Loucy (cell line): ENCODE results near the gene GPR22.

Source experiments
- H2AFZ ChIP-seq: fragments of 200-600 bp; sonication (generic); 2 replicates; pipeline ENCODE4 v1.6.0; 2016; ENCODE audit warnings: antibody characterized with exemption, mild to moderate bottlenecking, low read length, moderate library complexity
- H3F3A ChIP-seq: fragments of 200-600 bp; 2 replicates; pipeline ENCODE4 v1.6.0; 2016; ENCODE audit warnings: antibody characterized with exemption, low read depth, mild to moderate bottlenecking
- H3K27me3 ChIP-seq: fragments of 200-600 bp; sonication (generic); 2 replicates; pipeline ENCODE4 v1.6.1; 2014; ENCODE audit warnings: low read length, mild to moderate bottlenecking; ENCODE audit not compliant: insufficient read depth, poor library complexity, severe bottlenecking
- H3K36me3 ChIP-seq: fragments of 200-600 bp; sonication (generic); 2 replicates; pipeline ENCODE4 v1.6.1; 2016; ENCODE audit warnings: low read length; ENCODE audit not compliant: insufficient read depth
- H3K4me1 ChIP-seq: fragments of 200-600 bp; sonication (generic); 2 replicates; pipeline ENCODE4 v1.5.1; 2014; ENCODE audit warnings: low read length, mild to moderate bottlenecking; ENCODE audit not compliant: insufficient read depth, poor library complexity, severe bottlenecking
- H3K4me2 ChIP-seq: fragments of 200-600 bp; sonication (generic); 2 replicates; pipeline ENCODE4 v1.6.0; 2014; ENCODE audit warnings: antibody characterized with exemption, low read length, low read depth, mild to moderate bottlenecking; ENCODE audit not compliant: poor library complexity, severe bottlenecking
- H3K4me3 ChIP-seq: fragments of 200-600 bp; sonication (generic); 2 replicates; pipeline ENCODE4 v1.5.1; 2014; ENCODE audit warnings: low read length, mild to moderate bottlenecking, mixed read lengths; ENCODE audit not compliant: poor library complexity, severe bottlenecking
- H3K79me2 ChIP-seq: fragments of 200-600 bp; sonication (generic); 2 replicates; pipeline ENCODE4 v1.6.1; 2014; ENCODE audit warnings: low read length; ENCODE audit not compliant: insufficient read depth
- H3K9ac ChIP-seq: fragments of 200-600 bp; sonication (generic); 2 replicates; pipeline ENCODE4 v1.6.0; 2014; ENCODE audit warnings: mild to moderate bottlenecking, low read depth, low read length, moderate library complexity; ENCODE audit not compliant: poor library complexity, severe bottlenecking
- H3K9me2 ChIP-seq: fragments of 200-600 bp; sonication (generic); replicated peaks from 2 replicates; pipeline ENCODE4 v1.6.1; 2016; ENCODE audit warnings: low read depth, low read length, mixed read lengths
- H3K9me3 ChIP-seq: fragments of 200-600 bp; sonication (generic); 2 replicates; pipeline ENCODE4 v1.6.1; 2014; ENCODE audit warnings: mild to moderate bottlenecking, antibody characterized with exemption, low read length, low read depth; ENCODE audit not compliant: insufficient read depth
- H4K20me1 ChIP-seq: fragments of 200-600 bp; sonication (generic); 2 replicates; pipeline ENCODE4 v1.6.0; 2014; ENCODE audit warnings: antibody characterized with exemption, low read length, mild to moderate bottlenecking; ENCODE audit not compliant: insufficient read depth, poor library complexity, severe bottlenecking
- CTCF ChIP-seq: fragments of 200-600 bp; sonication (generic); conservative IDR thresholded peaks from 2 replicates; pipeline ENCODE4 v1.5.1; 2014; ENCODE audit warnings: mild to moderate bottlenecking, antibody characterized with exemption, low read length
- EZH2phosphoT487 ChIP-seq: fragments of 200-600 bp; IDR thresholded peaks from 2 replicates; pipeline ENCODE4 v1.6.1; 2018; ENCODE audit warnings: antibody characterized with exemption, mild to moderate bottlenecking, moderate library complexity, borderline replicate concordance

Gene GPR22

GRCh38 chr7:107486041-107486440 lies 16.2 kb downstream of the GPR22 start:
- Histone ChIP-seq H3K9ac (no peak overlapping the region), H3K4me2 (no peak overlapping the region), H3K79me2 (no peaks in the 10 kb centered on the region), H3K4me3 (no peak overlapping the region), H4K20me1 (no peaks in the 10 kb centered on the region), H2AFZ (no peak overlapping the region), H3K9me2 (no peaks in the 10 kb centered on the region), H3K27me3 (no peaks in the 10 kb centered on the region), H3K36me3 (no peaks in the 10 kb centered on the region), H3K9me3 (no peaks in the 10 kb centered on the region), H3F3A (no peaks in the 10 kb centered on the region), H3K4me1 (peaks cover 4% of the 10 kb centered on the region)
- TF ChIP-seq CTCF (no peak), EZH2phosphoT487 (no peak)

DNA sequence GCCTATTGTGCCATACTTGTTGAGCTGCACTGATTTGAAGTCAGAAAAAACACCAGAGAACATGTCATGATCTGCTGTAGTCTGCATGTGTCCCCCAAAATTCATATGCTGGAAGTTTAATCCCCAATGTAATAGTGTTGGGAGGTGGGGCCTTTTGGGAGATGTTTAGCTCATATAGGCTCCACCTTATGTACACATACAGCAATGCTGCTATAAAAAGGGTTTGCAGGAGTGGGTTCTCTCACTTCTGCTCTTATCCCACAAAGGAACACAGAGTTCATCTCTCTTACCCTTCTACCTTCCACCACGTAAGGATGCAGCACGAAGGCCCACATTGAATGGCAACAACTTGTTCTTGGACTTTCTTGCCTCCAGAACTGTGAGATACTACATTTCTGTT lies 23.0 kb downstream of the GPR22 start:
- TF ChIP-seq CTCF (no peak), EZH2phosphoT487 (no peak)

DNA sequence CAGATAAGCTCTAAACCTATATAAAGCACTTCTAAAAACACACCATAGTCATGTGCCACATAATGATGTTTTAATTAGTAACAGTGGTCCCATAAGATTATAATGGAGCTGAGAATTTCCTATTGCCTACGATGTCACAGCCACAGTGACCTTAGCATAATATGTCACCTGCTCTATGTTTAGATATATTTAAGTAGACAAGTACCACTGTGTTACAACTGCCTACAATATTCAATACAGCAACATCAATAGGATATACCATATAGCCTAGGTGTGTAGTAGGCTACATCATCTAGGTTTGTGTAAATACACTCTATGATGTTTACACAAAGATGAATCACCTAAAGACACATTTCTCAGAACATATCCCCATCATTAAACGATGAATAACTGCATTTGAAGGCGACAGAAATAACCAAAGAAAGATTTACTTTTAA lies 24.5 kb downstream of the GPR22 start:
- Histone ChIP-seq H4K20me1 (peaks cover 3% of the 10 kb centered on the region), H3K9me2 (no peaks in the 10 kb centered on the region), H3K9me3 (no peaks in the 10 kb centered on the region), H3K4me1 (no peaks in the 10 kb centered on the region), H3K4me3 (no peak overlapping the region), H3K36me3 (no peaks in the 10 kb centered on the region), H3F3A (no peaks in the 10 kb centered on the region), H3K4me2 (no peak overlapping the region), H3K9ac (no peak overlapping the region), H3K79me2 (peaks cover 5% of the 10 kb centered on the region), H2AFZ (no peak overlapping the region), H3K27me3 (no peaks in the 10 kb centered on the region)
- TF ChIP-seq EZH2phosphoT487 (no peak), CTCF (no peak)

More for the DNA sequence above, 23.0 kb downstream of the GPR22 start:
- Histone ChIP-seq H3K9me2 (no peaks in the 10 kb centered on the region), H3K9me3 (no peaks in the 10 kb centered on the region), H3K4me3 (no peak overlapping the region), H3K27me3 (no peaks in the 10 kb centered on the region), H3K4me2 (no peak overlapping the region), H3K36me3 (no peaks in the 10 kb centered on the region), H4K20me1 (peaks cover 3% of the 10 kb centered on the region), H3F3A (no peaks in the 10 kb centered on the region), H3K4me1 (no peaks in the 10 kb centered on the region), H2AFZ (no peak overlapping the region), H3K79me2 (peaks cover 5% of the 10 kb centered on the region), H3K9ac (no peak overlapping the region)
